Activated T-cell treated with anti-CD3 and anti-CD28 coated beads, Interleukin-2, amount 50 U/mL, for 4 hours (primary cell): ENCODE measurements around the gene CUTC. TPM values are rescaled to one million over a fixed set of nuclear protein-coding genes. Genes with fewer than 3 reads are reported as not detected.

Source experiments
- ATAC-seq, 2 donors: fragments of 200-7000 bp; cut with Tn5 transposase; one replicate each; pipeline ENCODE4 v1.10.0; 2021
- DNase-seq: peaks from one replicate; pipeline ENCODE4 v3.0.0-alpha.2; 2020
- H3K27me3 Mint-ChIP-seq: one replicate; pipeline ENCODE4 v1.8.0; 2021; ENCODE audit warnings: low read depth, mixed read lengths
- H3K36me3 Mint-ChIP-seq: one replicate; pipeline ENCODE4 v1.8.0; 2022; ENCODE audit warnings: mixed read lengths; ENCODE audit not compliant: insufficient read depth
- H3K4me1 Mint-ChIP-seq: one replicate; pipeline ENCODE4 v1.8.0; 2021; ENCODE audit warnings: low read depth, mixed read lengths
- H3K4me3 Mint-ChIP-seq: one replicate; pipeline ENCODE4 v1.8.0; 2021; ENCODE audit warnings: mild to moderate bottlenecking, moderate library complexity, mixed read lengths
- H3K9me3 Mint-ChIP-seq: one replicate; pipeline ENCODE4 v1.8.0; 2021; ENCODE audit warnings: mixed read lengths
- total RNA-seq, 3 donors: library from RNA; stranded (reverse); gene quantifications; one replicate each; pipeline ENCODE4 v1.2.1, GENCODE V29; 2021

CUTC gene
- total RNA-seq, 3 donors from 2014 or later = 19.8 to 30.4 (median 28.7) TPM

DNA sequence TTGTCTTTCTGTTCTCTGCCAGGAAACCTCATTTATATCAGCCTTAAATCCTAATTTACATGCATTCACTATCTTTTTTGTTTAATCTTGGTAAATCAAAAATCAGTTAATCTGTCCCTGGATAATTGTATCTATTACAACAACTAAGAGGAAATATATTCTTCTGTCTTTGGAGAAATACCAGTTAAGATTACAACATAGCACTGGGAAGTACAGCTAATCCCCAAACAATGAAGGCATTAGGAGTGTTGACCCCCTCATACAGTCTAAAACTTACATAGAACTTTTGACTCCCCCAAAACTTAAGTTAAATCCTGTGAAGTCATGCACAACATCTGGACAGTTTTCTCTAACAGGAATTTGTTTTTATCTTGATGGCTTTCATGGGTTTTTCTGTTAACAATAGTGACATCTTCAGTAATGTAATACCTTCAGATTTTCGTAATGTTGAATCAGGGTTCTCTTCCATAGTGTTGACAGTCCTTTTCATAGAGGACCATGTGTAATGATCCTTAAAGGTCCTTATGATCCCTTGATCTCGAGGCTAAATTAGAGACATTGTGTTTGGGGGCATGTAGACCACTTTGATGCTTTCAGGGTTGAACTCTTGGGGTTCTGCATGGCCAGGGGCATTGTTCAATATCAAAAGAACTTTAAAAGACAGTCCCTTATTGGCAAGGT is 26.3 kb downstream of the CUTC start:
- ATAC-seq = no peak
- no peaks in the 10 kb centered on the region for H3K27me3 Mint-ChIP-seq
- H3K4me1 Mint-ChIP-seq = no peaks in the 10 kb centered on the region

GRCh38 chr10:99760321-99760720 is 28.3 kb downstream of the CUTC start:
- Mint-ChIP-seq H3K9me3 (peaks cover 6% of the 10 kb centered on the region), H3K36me3 (peaks cover 62% of the 10 kb centered on the region), H3K4me3 (no peak overlapping the region), H3K4me1 (no peaks in the 10 kb centered on the region), H3K27me3 (no peaks in the 10 kb centered on the region)
- DNase-seq (no peak), ATAC-seq (no peak)

More for the DNA sequence above, 26.3 kb downstream of the CUTC start:
- DNase-seq = no peak
- Mint-ChIP-seq H3K9me3 (peaks cover 5% of the 10 kb centered on the region), H3K36me3 (peaks cover 66% of the 10 kb centered on the region), H3K4me3 (no peak overlapping the region)

DNA sequence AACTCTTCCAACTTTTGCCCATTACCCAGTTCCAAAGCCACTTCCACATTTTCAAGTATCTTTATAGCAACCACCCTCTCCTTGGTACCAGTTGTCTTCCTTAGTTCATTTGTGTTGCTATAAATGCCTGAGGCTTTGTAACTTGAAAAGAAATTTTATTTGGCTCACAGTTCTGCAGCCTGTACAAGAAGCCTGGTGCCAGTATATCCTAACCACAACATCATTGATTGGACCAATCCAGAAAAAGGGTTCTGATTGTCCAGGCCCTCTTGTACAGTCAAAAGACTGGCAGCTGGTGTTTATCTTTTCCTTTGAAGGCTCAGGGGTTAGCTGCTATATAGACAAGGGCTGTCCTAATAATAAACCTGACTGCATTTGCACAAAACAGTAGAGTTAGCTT is 29.3 kb downstream of the CUTC start:
- H3K4me1 Mint-ChIP-seq = peaks cover 2% of the 10 kb centered on the region

DNA sequence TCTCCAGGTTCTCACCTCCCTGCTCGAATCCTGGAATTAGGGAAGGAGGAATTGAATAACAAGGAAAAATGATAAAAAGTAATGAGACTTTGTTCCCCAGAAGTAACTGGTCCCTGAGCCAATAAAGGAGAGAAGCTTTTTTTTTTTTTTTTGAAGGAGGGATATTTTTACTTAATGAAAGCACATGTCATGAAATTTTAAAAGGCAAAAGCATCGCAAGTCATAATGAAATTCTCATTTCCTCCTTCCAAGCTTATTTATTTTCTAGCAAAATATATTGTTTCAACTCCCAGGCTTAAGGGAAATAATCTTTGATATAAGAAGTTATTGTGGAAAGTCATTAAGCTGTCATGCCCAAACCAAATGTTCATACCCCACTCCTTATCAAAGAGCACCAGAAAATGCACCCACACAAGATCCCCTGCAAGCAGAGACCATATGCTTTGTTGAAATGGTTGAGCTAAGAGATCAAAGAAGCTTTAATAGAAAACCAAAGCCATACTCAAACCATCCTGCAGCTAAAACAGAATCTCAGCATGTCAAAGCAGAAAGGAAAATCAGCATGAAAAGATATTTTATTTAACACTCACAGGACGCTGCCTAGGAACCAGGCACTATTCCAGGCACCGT is 33.8 kb downstream of the CUTC start:
- no peak for DNase-seq
- H3K36me3 Mint-ChIP-seq = peaks cover 26% of the 10 kb centered on the region
- no peaks in the 10 kb centered on the region for H3K27me3 Mint-ChIP-seq
- H3K4me3 Mint-ChIP-seq = no peak overlapping the region
- peaks cover 6% of the 10 kb centered on the region for H3K9me3 Mint-ChIP-seq
- no peak for ATAC-seq
- peaks cover 2% of the 10 kb centered on the region for H3K4me1 Mint-ChIP-seq

More for the DNA sequence above, 29.3 kb downstream of the CUTC start:
- ATAC-seq = no peak
- peaks cover 54% of the 10 kb centered on the region for H3K36me3 Mint-ChIP-seq
- peaks cover 6% of the 10 kb centered on the region for H3K9me3 Mint-ChIP-seq
- H3K4me3 Mint-ChIP-seq = no peak overlapping the region
- DNase-seq = no peak
- no peaks in the 10 kb centered on the region for H3K27me3 Mint-ChIP-seq

- Mint-ChIP-seq H3K27me3 (no peaks in the 10 kb centered on the region), H3K36me3 (peaks cover 23% of the 10 kb centered on the region), H3K4me3 (no peak overlapping the region), H3K4me1 (peaks cover 2% of the 10 kb centered on the region), H3K9me3 (peaks cover 6% of the 10 kb centered on the region)
- ATAC-seq (no peak), DNase-seq (no peak)
Measured at GRCh38 chr10:99766302-99766681, 34.3 kb downstream of the CUTC start.

- Mint-ChIP-seq H3K27me3 (no peaks in the 10 kb centered on the region), H3K9me3 (peaks cover 3% of the 10 kb centered on the region), H3K4me1 (peaks cover 2% of the 10 kb centered on the region), H3K36me3 (peaks cover 13% of the 10 kb centered on the region), H3K4me3 (no peak overlapping the region)
- ATAC-seq = no peak
- no peak for DNase-seq
Measured at GRCh38 chr10:99767901-99768300, 35.9 kb downstream of the CUTC start.

- H3K4me1 Mint-ChIP-seq = peaks cover 2% of the 10 kb centered on the region
- no peak for DNase-seq
- no peaks in the 10 kb centered on the region for H3K9me3 Mint-ChIP-seq
- no peak for ATAC-seq
- H3K27me3 Mint-ChIP-seq = no peaks in the 10 kb centered on the region
- no peak overlapping the region for H3K4me3 Mint-ChIP-seq
- peaks cover 11% of the 10 kb centered on the region for H3K36me3 Mint-ChIP-seq
Measured at GRCh38 chr10:99768556-99768955, 36.5 kb downstream of the CUTC start.

GRCh38 chr10:99769706-99770105 is 37.7 kb downstream of the CUTC start:
- Mint-ChIP-seq H3K9me3 (no peaks in the 10 kb centered on the region), H3K4me1 (peaks cover 2% of the 10 kb centered on the region), H3K27me3 (no peaks in the 10 kb centered on the region), H3K36me3 (peaks cover 7% of the 10 kb centered on the region), H3K4me3 (no peak overlapping the region)
- ATAC-seq = no peak
- no peak for DNase-seq

DNA sequence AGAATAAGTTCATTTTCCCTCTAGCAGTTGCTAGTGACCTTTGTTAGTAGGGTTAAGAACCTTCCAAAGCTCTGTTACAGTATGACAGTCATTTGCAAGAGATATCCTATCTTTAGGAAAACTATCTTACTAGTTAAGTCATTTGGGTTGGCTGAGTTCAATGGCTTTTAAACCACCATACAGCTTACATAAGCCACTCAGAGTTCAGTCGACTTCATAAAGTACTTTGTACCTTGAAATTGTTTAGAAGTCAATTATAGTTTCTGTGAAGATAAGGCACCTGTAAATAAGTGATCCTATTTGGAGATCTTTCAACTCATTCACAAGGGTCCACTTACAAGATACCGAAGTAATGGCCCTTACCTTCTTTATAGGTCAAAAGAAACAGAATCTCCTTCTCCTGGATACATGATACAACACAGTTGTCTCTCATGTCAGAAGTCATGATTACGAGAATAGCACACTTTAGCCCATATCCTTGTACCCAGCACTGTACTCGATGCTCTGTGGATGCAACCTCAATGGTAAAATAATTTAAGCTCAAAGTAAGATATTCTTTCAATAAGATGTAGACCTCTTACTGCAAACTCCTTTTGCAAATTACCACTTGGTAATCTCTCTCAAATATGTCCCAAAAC is 38.5 kb downstream of the CUTC start:
- Mint-ChIP-seq H3K36me3 (peaks cover 7% of the 10 kb centered on the region), H3K4me3 (no peak overlapping the region), H3K27me3 (no peaks in the 10 kb centered on the region), H3K9me3 (no peaks in the 10 kb centered on the region), H3K4me1 (peaks cover 2% of the 10 kb centered on the region)
- ATAC-seq = no peak
- no peak for DNase-seq

- Mint-ChIP-seq H3K4me1 (peaks cover 7% of the 10 kb centered on the region), H3K36me3 (no peaks in the 10 kb centered on the region), H3K4me3 (no peak overlapping the region), H3K9me3 (peaks cover 4% of the 10 kb centered on the region), H3K27me3 (no peaks in the 10 kb centered on the region)
- DNase-seq (no peak), ATAC-seq (peak in 1 of 2 donors; percentile 55)
Measured at GRCh38 chr10:99775850-99776249, 43.8 kb downstream of the CUTC start.

DNA sequence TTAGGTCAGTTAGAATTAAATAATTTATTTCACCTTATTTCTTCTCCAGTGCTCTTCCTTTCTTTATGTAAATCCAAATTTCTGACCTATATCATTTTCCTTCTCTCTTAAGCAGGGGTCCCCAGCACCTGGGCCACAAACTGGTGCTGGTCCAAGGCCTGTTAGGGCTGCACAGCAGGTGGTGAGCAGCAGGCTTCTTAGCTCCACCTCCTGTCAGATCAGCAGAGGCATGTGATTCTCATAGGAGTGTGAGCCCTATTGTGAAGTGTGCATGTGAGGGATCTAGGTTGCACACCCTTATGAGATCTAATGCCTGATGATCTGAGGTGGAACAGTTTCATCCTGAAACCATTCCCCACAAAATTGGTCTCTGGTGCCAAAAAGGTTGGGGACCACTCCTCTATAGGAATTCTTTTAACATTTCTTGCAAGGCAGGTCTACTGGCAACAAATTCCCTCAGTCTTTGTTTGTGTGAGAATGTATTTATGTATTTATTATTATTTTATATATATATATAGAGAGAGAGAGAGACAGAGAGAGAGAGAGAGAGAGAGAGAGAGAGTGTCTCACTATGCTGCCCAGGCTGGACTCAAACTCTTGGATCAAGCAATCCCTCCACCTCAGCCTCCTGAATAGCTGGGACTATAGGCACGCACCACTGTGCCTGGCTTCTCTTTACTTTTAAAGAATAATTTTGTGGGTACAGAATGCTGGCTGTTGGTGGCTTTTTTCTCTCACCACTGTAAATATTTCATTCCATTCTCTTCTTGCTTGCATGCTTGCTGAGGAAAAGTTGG is 46.1 kb downstream of the CUTC start:
- DNase-seq = no peak
- no peak for ATAC-seq
- peaks cover 2% of the 10 kb centered on the region for H3K36me3 Mint-ChIP-seq
- H3K4me1 Mint-ChIP-seq = peaks cover 7% of the 10 kb centered on the region
- no peaks in the 10 kb centered on the region for H3K27me3 Mint-ChIP-seq
- H3K9me3 Mint-ChIP-seq = peaks cover 4% of the 10 kb centered on the region
- H3K4me3 Mint-ChIP-seq = no peak overlapping the region

GRCh38 chr10:99779335-99779734 is 47.3 kb downstream of the CUTC start:
- Mint-ChIP-seq H3K4me3 (no peak overlapping the region), H3K4me1 (peaks cover 7% of the 10 kb centered on the region), H3K9me3 (peaks cover 4% of the 10 kb centered on the region), H3K27me3 (no peaks in the 10 kb centered on the region), H3K36me3 (peaks cover 3% of the 10 kb centered on the region)
- ATAC-seq = no peak
- DNase-seq = no peak

DNA sequence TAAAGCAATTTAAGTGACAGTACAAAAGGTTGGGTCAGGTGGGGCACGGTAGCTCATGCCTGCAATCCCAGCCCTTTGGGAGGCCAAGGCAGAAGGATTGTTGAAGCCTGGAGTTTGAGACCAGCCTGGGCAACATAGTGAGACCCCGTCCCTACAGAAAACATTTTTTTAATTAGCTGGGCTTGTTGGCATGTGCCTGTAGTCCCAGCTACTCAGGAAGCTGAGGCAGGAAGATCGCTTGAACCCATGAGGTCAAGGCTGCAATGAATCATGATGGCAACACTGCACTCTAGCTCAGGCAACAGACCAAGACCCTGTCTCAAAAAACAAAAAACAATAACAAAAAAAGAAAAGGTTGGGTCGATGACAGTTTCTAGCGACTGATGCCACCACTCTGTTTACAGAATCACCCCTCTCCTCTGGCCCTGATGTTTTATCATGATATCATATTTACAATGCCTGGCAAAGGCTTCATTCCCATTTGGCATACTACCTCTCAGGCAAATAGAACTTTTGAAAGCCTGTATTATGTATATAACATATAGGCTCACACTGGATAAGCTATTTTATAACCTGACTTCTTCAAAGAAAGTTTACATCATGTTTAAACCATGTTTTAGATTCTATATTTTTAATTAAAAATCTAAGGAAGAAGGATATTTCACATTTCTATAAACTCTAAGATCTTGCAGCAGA is 49.8 kb downstream of the CUTC start:
- Mint-ChIP-seq H3K36me3 (peaks cover 3% of the 10 kb centered on the region), H3K9me3 (peaks cover 4% of the 10 kb centered on the region), H3K4me1 (peaks cover 3% of the 10 kb centered on the region), H3K27me3 (no peaks in the 10 kb centered on the region), H3K4me3 (no peak overlapping the region)
- DNase-seq = no peak
- ATAC-seq = no peak
